Esophagus muscularis mucosa (tissue), 4 donors: Measurements from ENCODE around the gene MCF2L2. TPM values are rescaled to one million over a fixed set of nuclear protein-coding genes. Genes with fewer than 3 reads are reported as not detected.

ENCODE experiments used
- DNase-seq: peaks from one replicate; pipeline ENCODE4 v3.0.0-alpha.2; 2017; ENCODE audit errors: extremely low spot score
- H3K27ac ChIP-seq, 4 donors: fragments of 200-600 bp; sonication (generic); replicated peaks in 1 of 4; 1 replicate in 3 of 4; 2 replicates in 1 of 4; pipeline ENCODE4 v1.5.1; 2016 to 2019; ENCODE audit warnings: mild to moderate bottlenecking in 1 of 4
- H3K27me3 ChIP-seq, 4 donors: fragments of 200-600 bp; sonication (generic); one replicate each; pipeline versions ENCODE4 v1.5.1 to v1.6.0; 2016 to 2019
- H3K36me3 ChIP-seq, 4 donors: fragments of 200-600 bp; sonication (generic); one replicate each; pipeline ENCODE4 v1.5.1; 2016 to 2019
- H3K4me1 ChIP-seq, 4 donors: fragments of 200-600 bp; sonication (generic); one replicate each; pipeline ENCODE4 v1.5.1; 2016 to 2019
- H3K4me3 ChIP-seq, 4 donors: fragments of 200-600 bp; sonication (generic); 1 replicate in 2 of 4; 2 replicates in 2 of 4; pipeline ENCODE4 v1.5.1; 2016 to 2019; ENCODE audit warnings: mild to moderate bottlenecking in 4 of 4, moderate library complexity in 1 of 4
- H3K9me3 ChIP-seq, 4 donors: fragments of 200-600 bp; sonication (generic); 1 replicate in 3 of 4; 2 replicates in 1 of 4; pipeline ENCODE4 v1.5.1; 2016 to 2019
- CTCF ChIP-seq, 3 experiments: fragments of 200-600 bp in 2 of 3; fragments of 450-650 bp in 1 of 3; sonication (generic) in 2 of 3; IDR thresholded peaks; one replicate each; pipeline ENCODE4 v1.5.1; 2017 to 2019; ENCODE audit warnings: antibody characterized with exemption in 3 of 3, mild to moderate bottlenecking in 2 of 3, moderate library complexity in 1 of 3
- EP300 ChIP-seq: sonication (generic); formaldehyde crosslinking; IDR thresholded peaks from one replicate; pipeline ENCODE4 v1.6.1; 2017; ENCODE audit warnings: antibody characterized with exemption
- POLR2A ChIP-seq: fragments of 450-650 bp; IDR thresholded peaks from one replicate; pipeline ENCODE4 v1.6.1; 2017; ENCODE audit warnings: antibody characterized with exemption, moderate library complexity, mild to moderate bottlenecking, low read depth
- POLR2AphosphoS5 ChIP-seq, 2 donors: sonication (generic); formaldehyde crosslinking; IDR thresholded peaks; one replicate each; pipeline ENCODE4 v1.6.1; 2017; ENCODE audit warnings: antibody characterized with exemption in 2 of 2
- WGBS: methylation state at CpG from one replicate; pipeline ENCODE4 v1.1.5; 2018; 5-methylcytosine and 5-hydroxymethylcytosine counted together
- intact Hi-C: fragments of 100-400 bp; cut with DNase I; formaldehyde crosslinking; loops from one replicate; pipeline ENCODE4 v1.15.1; 2023
- total RNA-seq, 4 donors: library from RNA; depleted of rRNA; stranded (reverse); fragments of >200 nt; gene quantifications; one replicate each; pipeline versions ENCODE4 v1.1.0 to v1.2.1, GENCODE V29; 2016

MCF2L2 gene
- total RNA-seq, 4 donors from 2014 or later: 0.99 to 3.3 (median 1.3) TPM

- H3K4me3 ChIP-seq: no peak overlapping the region
- H3K9me3 ChIP-seq: no peaks in the 10 kb centered on the region
- intact Hi-C loops: no loop called here
- WGBS: 89% methylated on average over 4 of the region's 6 CpGs
- peaks cover 0 to 9% (median 7%) of the 10 kb centered on the region in 4 donors for H3K4me1 ChIP-seq
- no peak for TF ChIP-seq POLR2AphosphoS5 (IDR thresholded peaks at IDR 0.05)
- no peak for TF ChIP-seq CTCF (IDR thresholded peaks at IDR 0.05)
- TF ChIP-seq POLR2A: no peak
- TF ChIP-seq EP300: no peak
- DNase-seq: no peak
- H3K27ac ChIP-seq: no peak overlapping the region
- H3K27me3 ChIP-seq: no peaks in the 10 kb centered on the region
- no peaks in the 10 kb centered on the region for H3K36me3 ChIP-seq
Observed at GRCh38 chr3:183249006-183249718, 179.3 kb downstream of the MCF2L2 start.

GRCh38 chr3:183247011-183247589 lies 181.3 kb downstream of the MCF2L2 start:
- Histone ChIP-seq H3K36me3 (no peaks in the 10 kb centered on the region), H3K27me3 (no peaks in the 10 kb centered on the region), H3K4me1 (no peaks in the 10 kb centered on the region), H3K27ac (no peak overlapping the region), H3K4me3 (no peak overlapping the region), H3K9me3 (peaks cover 0 to 7% (median 2%) of the 10 kb centered on the region in 4 donors)
- WGBS: 91% methylated on average over 6 of the region's 6 CpGs
- DNase-seq: no peak
- intact Hi-C loops: no loop called here
- no peak for TF ChIP-seq POLR2A
- TF ChIP-seq CTCF (IDR thresholded peaks at IDR 0.05): no peak
- no peak for TF ChIP-seq EP300
- TF ChIP-seq POLR2AphosphoS5 (IDR thresholded peaks at IDR 0.05): no peak

- no peak overlapping the region for H3K4me3 ChIP-seq
- intact Hi-C loops: no loop called here
- peaks cover 0 to 8% (median 5%) of the 10 kb centered on the region in 4 donors for H3K9me3 ChIP-seq
- H3K27ac ChIP-seq: no peak overlapping the region
- H3K36me3 ChIP-seq: no peaks in the 10 kb centered on the region
- no peaks in the 10 kb centered on the region for H3K4me1 ChIP-seq
- no peak for DNase-seq
- no peaks in the 10 kb centered on the region for H3K27me3 ChIP-seq
- TF ChIP-seq POLR2A: no peak
- TF ChIP-seq POLR2AphosphoS5 (IDR thresholded peaks at IDR 0.05): no peak
- TF ChIP-seq EP300: no peak
- TF ChIP-seq CTCF (IDR thresholded peaks at IDR 0.05): no peak
Observed at GRCh38 chr3:183244981-183245476, 183.4 kb downstream of the MCF2L2 start.

- no peak for DNase-seq
- H3K4me1 ChIP-seq: no peaks in the 10 kb centered on the region
- H3K4me3 ChIP-seq: no peak overlapping the region
- no peak overlapping the region for H3K27ac ChIP-seq
- no peaks in the 10 kb centered on the region for H3K27me3 ChIP-seq
- H3K36me3 ChIP-seq: no peaks in the 10 kb centered on the region
- intact Hi-C loops: no loop called here
- 61% methylated on average over 2 of the region's 2 CpGs for WGBS
- TF ChIP-seq CTCF (IDR thresholded peaks at IDR 0.05): no peak
- no peak for TF ChIP-seq EP300
- no peak for TF ChIP-seq POLR2A
- TF ChIP-seq POLR2AphosphoS5 (IDR thresholded peaks at IDR 0.05): no peak
- H3K9me3 ChIP-seq: peaks cover 0 to 8% (median 5%) of the 10 kb centered on the region in 4 donors
Observed at GRCh38 chr3:183244219-183244618, 184.2 kb downstream of the MCF2L2 start.
